ENCODE measurements around the gene SLC2A4RG. TPM values are rescaled to one million over a fixed set of nuclear protein-coding genes. Genes with fewer than 3 reads are reported as not detected.

Gene SLC2A4RG
- total and polyA plus RNA-seq, 2 of the 13 experiments (the other 11 are each of a cell fraction or from before 2014, with no cell fraction given) = 91.4 to 95.9 TPM

- no peak for TF ChIP-seq MTERF4 (CRISPR knock-in tag; IDR thresholded peaks at IDR 0.05)
- no peak for TF ChIP-seq TRAFD1 (CRISPR knock-in tag; IDR thresholded peaks at IDR 0.05; ENCODE audit: borderline replicate concordance)
- TF ChIP-seq MED8 (CRISPR knock-in tag; IDR thresholded peaks at IDR 0.05; ENCODE audit: insufficient replicate concordance) = no peak
- no peak for TF ChIP-seq ZHX2 (IDR thresholded peaks at IDR 0.05; ENCODE audit: low read depth)
- no peak for TF ChIP-seq ZHX2 (CRISPR knock-in tag; IDR thresholded peaks at IDR 0.05; ENCODE audit: borderline replicate concordance)
- TF ChIP-seq DPF2 (CRISPR knock-in tag; IDR thresholded peaks at IDR 0.05; ENCODE audit: borderline replicate concordance, low read depth) = no peak
- no peak for TF ChIP-seq ZNF343 (CRISPR knock-in tag; IDR thresholded peaks at IDR 0.05)
- no peak for TF ChIP-seq AKNA (CRISPR knock-in tag; IDR thresholded peaks at IDR 0.05; ENCODE audit: borderline replicate concordance)
- no peak for TF ChIP-seq MED13 (CRISPR knock-in tag; IDR thresholded peaks at IDR 0.05)
- TF ChIP-seq ATF6 (CRISPR knock-in tag; conservative IDR thresholded peaks at IDR 0.05) = no peak
- no peak for TF ChIP-seq CHD2 (IDR thresholded peaks at IDR 0.05; ENCODE audit: low read depth, low read length)
Observed at GRCh38 chr20:63782051-63782471, 42.5 kb downstream of the SLC2A4RG start (continued).

Measured in HepG2 (cell line).